Esophagus muscularis mucosa (tissue), 4 donors: ENCODE measurements around the gene SLC29A2.

Source experiments
- EP300 ChIP-seq: sonication (generic); formaldehyde crosslinking; IDR thresholded peaks from one replicate; pipeline ENCODE4 v1.6.1; 2017; ENCODE audit warnings: antibody characterized with exemption
- POLR2A ChIP-seq: fragments of 450-650 bp; IDR thresholded peaks from one replicate; pipeline ENCODE4 v1.6.1; 2017; ENCODE audit warnings: antibody characterized with exemption, moderate library complexity, mild to moderate bottlenecking, low read depth
- TF ChIP-seq, protein P1 (sequence below), 3 experiments: fragments of 200-600 bp in 2 of 3; fragments of 450-650 bp in 1 of 3; sonication (generic) in 2 of 3; IDR thresholded peaks; one replicate each; pipeline ENCODE4 v1.5.1; 2017 to 2019; ENCODE audit warnings: antibody characterized with exemption in 3 of 3, mild to moderate bottlenecking in 2 of 3, moderate library complexity in 1 of 3

DNA sequence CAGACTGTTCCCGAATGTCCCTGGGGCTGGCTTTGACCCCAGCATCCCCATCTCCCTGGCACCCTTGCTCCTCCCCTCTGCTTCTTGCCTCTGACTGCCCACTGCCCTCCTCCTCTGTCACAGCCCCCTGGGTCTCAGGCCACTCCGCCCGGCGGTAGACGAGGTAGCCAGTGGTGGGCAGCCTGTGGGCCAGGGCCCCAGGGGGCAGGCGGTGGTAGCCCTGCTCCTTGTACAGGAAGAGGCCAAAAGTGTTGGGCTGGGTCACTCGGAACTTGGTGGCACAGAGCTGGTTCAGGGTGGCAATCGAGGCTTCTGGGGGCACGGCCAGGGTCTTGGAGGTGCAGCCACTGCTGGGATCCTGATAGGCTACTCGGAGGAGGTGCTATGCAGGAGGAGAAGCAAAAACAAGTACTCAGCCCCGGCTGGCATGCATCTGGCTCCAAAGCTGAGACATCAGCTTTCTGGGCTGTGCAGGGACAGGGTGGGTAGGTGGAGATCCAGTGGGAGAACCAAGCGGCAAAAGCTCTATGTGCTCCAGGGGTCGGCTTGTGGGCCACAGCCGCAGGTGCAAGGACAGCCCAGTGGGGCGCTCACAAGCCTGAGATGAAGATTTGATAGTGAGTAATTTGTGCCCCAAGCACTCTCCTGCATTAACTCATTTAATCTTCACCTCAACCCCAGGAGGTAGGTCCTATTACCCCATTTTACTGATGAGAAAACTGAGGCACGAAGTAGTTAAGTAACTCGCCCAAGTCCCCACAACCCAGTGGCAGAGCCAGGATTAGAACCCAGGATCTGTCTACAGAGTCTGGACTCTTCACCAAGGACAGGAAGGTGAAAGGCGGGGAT, 39.0 kb downstream of the SLC29A2 start:
- TF ChIP-seq, protein P1, sequence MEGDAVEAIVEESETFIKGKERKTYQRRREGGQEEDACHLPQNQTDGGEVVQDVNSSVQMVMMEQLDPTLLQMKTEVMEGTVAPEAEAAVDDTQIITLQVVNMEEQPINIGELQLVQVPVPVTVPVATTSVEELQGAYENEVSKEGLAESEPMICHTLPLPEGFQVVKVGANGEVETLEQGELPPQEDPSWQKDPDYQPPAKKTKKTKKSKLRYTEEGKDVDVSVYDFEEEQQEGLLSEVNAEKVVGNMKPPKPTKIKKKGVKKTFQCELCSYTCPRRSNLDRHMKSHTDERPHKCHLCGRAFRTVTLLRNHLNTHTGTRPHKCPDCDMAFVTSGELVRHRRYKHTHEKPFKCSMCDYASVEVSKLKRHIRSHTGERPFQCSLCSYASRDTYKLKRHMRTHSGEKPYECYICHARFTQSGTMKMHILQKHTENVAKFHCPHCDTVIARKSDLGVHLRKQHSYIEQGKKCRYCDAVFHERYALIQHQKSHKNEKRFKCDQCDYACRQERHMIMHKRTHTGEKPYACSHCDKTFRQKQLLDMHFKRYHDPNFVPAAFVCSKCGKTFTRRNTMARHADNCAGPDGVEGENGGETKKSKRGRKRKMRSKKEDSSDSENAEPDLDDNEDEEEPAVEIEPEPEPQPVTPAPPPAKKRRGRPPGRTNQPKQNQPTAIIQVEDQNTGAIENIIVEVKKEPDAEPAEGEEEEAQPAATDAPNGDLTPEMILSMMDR (IDR thresholded peaks at IDR 0.05): no peak
- TF ChIP-seq POLR2A (no peak), EP300 (no peak)
